ENCODE measurements around the gene GPR148. TPM values are rescaled to one million over a fixed set of nuclear protein-coding genes. Genes with fewer than 3 reads are reported as not detected.

The GPR148 gene
- total RNA-seq, 1 experiment from 2014 or later: not detected

- no TSS peak for BruUV-seq (replicated peaks)
- no peaks in the 10 kb centered on the region for H3K27me3 Mint-ChIP-seq (ENCODE audit: insufficient read depth, unreplicated experiment)
- DNase-seq: no peak
- Histone ChIP-seq H3K27me3 (replicated peaks; ENCODE audit: control insufficient read depth, insufficient read depth, low read length) (no peaks in the 10 kb centered on the region), H3K4me1 (peaks cover 14% of the 10 kb centered on the region), H3K9me3 (peaks cover 6% of the 10 kb centered on the region; the same call in 1 of the 2 replicates), H3K36me3 (ENCODE audit: control insufficient read depth, insufficient read depth, low read length) (no peaks in the 10 kb centered on the region), H3K4me3 (ENCODE audit: low read depth, low read length) (peak overlapping the region; percentile 40)
- POLR2A ChIA-PET: interaction anchor here (0.5 kb wide), 1 partner anchor 385 kb away, joined by 4 read pairs; no protein-coding TSS in a partner anchor
- intact Hi-C loops (cut with micrococcal nuclease; ENCODE audit: unreplicated experiment): loop anchor here (1.0 kb wide), 1 partner anchor 30 kb away; no protein-coding TSS in a partner anchor
- H3K27ac Mint-ChIP-seq (ENCODE audit: unreplicated experiment): peak overlapping the region; percentile 36
- TF ChIP-seq, protein P1, sequence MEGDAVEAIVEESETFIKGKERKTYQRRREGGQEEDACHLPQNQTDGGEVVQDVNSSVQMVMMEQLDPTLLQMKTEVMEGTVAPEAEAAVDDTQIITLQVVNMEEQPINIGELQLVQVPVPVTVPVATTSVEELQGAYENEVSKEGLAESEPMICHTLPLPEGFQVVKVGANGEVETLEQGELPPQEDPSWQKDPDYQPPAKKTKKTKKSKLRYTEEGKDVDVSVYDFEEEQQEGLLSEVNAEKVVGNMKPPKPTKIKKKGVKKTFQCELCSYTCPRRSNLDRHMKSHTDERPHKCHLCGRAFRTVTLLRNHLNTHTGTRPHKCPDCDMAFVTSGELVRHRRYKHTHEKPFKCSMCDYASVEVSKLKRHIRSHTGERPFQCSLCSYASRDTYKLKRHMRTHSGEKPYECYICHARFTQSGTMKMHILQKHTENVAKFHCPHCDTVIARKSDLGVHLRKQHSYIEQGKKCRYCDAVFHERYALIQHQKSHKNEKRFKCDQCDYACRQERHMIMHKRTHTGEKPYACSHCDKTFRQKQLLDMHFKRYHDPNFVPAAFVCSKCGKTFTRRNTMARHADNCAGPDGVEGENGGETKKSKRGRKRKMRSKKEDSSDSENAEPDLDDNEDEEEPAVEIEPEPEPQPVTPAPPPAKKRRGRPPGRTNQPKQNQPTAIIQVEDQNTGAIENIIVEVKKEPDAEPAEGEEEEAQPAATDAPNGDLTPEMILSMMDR (IDR thresholded peaks at IDR 0.05; ENCODE audit: insufficient read depth in 1 of 2, low read depth in 1 of 2, low read length in 1 of 2, severe bottlenecking in 1 of 2, unreplicated experiment in 1 of 2): no peak
- H3K4me1 Mint-ChIP-seq (ENCODE audit: low read depth, unreplicated experiment): no peaks in the 10 kb centered on the region
- H3K9me3 Mint-ChIP-seq (ENCODE audit: unreplicated experiment): peaks cover 9% of the 10 kb centered on the region
- no peaks in the 10 kb centered on the region for H3K36me3 Mint-ChIP-seq (ENCODE audit: insufficient read depth, unreplicated experiment)
- H3K4me3 Mint-ChIP-seq (ENCODE audit: unreplicated experiment): peak overlapping the region; percentile 72
- CTCF ChIA-PET: interaction anchor here (0.7 to 0.9 kb wide), 2 partner anchors 12 to 809 kb away, joined by 4 to 6 read pairs; no protein-coding TSS in a partner anchor
Measured at GRCh38 chr2:130726614-130727180, 2.2 kb upstream of the GPR148 start.

- peak; percentile 90 to 91 for DNase-seq
- ChIA-PET CTCF (interaction anchor here (0.7 to 0.9 kb wide), 2 partner anchors 11 to 810 kb away, joined by 4 to 6 read pairs; no protein-coding TSS in a partner anchor), POLR2A (interaction anchor here (0.5 kb wide), 1 partner anchor 384 kb away, joined by 4 read pairs; no protein-coding TSS in a partner anchor)
- Mint-ChIP-seq H3K4me1 (ENCODE audit: low read depth, unreplicated experiment) (no peaks in the 10 kb centered on the region), H3K27ac (ENCODE audit: unreplicated experiment) (peak overlapping the region; percentile 36), H3K36me3 (ENCODE audit: insufficient read depth, unreplicated experiment) (no peaks in the 10 kb centered on the region), H3K4me3 (ENCODE audit: unreplicated experiment) (peak overlapping the region; percentile 72), H3K9me3 (ENCODE audit: unreplicated experiment) (peaks cover 4% of the 10 kb centered on the region), H3K27me3 (ENCODE audit: insufficient read depth, unreplicated experiment) (no peaks in the 10 kb centered on the region)
- intact Hi-C loops (cut with micrococcal nuclease; ENCODE audit: unreplicated experiment): loop anchor here (1.0 kb wide), 1 partner anchor 29 kb away; no protein-coding TSS in a partner anchor
- H3K4me3 ChIP-seq (ENCODE audit: low read depth, low read length): peak overlapping the region; percentile 40
- TF ChIP-seq, protein P1 (IDR thresholded peaks at IDR 0.05; ENCODE audit: insufficient read depth in 1 of 2, low read depth in 1 of 2, low read length in 1 of 2, severe bottlenecking in 1 of 2, unreplicated experiment in 1 of 2): no peak
- peaks cover 14% of the 10 kb centered on the region for H3K4me1 ChIP-seq
- no peaks in the 10 kb centered on the region for H3K36me3 ChIP-seq (ENCODE audit: control insufficient read depth, insufficient read depth, low read length)
- no TSS peak for BruUV-seq (replicated peaks)
- no peaks in the 10 kb centered on the region for H3K9me3 ChIP-seq
- no peaks in the 10 kb centered on the region for H3K27me3 ChIP-seq (replicated peaks; ENCODE audit: control insufficient read depth, insufficient read depth, low read length)
Measured at GRCh38 chr2:130727286-130727924, 1.5 kb upstream of the GPR148 start.

DNA sequence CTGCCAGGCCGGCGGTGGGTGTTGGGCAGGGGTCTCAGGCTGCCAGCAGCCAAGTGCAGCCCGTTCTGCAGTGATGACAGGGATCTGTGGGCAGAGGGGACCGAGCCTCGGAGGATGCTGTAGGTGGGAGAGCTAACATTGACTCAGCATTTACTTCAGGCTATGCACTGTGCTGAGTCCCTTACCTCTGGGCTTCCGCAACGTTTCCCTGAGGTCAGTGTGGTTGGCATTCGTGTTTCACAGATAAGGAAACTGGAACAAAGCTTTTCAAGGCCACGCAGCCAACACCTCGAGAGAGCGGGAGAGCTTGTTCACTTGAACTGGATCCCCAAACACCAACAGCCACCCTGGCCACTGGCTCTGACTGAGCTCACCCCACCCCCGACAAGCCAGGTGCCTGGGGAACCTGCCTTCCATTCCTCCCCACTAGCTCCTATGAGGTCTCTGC, 839 bp upstream of the GPR148 start:
- no peaks in the 10 kb centered on the region for H3K9me3 ChIP-seq
- no peaks in the 10 kb centered on the region for H3K27me3 ChIP-seq (replicated peaks; ENCODE audit: control insufficient read depth, insufficient read depth, low read length)
- TF ChIP-seq, protein P1 (IDR thresholded peaks at IDR 0.05; ENCODE audit: insufficient read depth in 1 of 2, low read depth in 1 of 2, low read length in 1 of 2, severe bottlenecking in 1 of 2, unreplicated experiment in 1 of 2): no peak
- DNase-seq: peak; percentile 22 to 35
- no peaks in the 10 kb centered on the region for H3K36me3 Mint-ChIP-seq (ENCODE audit: insufficient read depth, unreplicated experiment)
- no peaks in the 10 kb centered on the region for H3K27me3 Mint-ChIP-seq (ENCODE audit: insufficient read depth, unreplicated experiment)
- BruUV-seq (replicated peaks): no TSS peak
- no peaks in the 10 kb centered on the region for H3K4me1 Mint-ChIP-seq (ENCODE audit: low read depth, unreplicated experiment)
- intact Hi-C loops (cut with micrococcal nuclease; ENCODE audit: unreplicated experiment): no loop called here
- H3K4me1 ChIP-seq: peaks cover 14% of the 10 kb centered on the region
- no peaks in the 10 kb centered on the region for H3K36me3 ChIP-seq (ENCODE audit: control insufficient read depth, insufficient read depth, low read length)
- no peaks in the 10 kb centered on the region for H3K9me3 Mint-ChIP-seq (ENCODE audit: unreplicated experiment)
- CTCF ChIA-PET: interaction anchor here (1.1 kb wide), 1 partner anchor 12 kb away, joined by 3 read pairs; no protein-coding TSS in a partner anchor
- H3K4me3 Mint-ChIP-seq (ENCODE audit: unreplicated experiment): peak overlapping the region; percentile 72
- peak overlapping the region; percentile 40 for H3K4me3 ChIP-seq (ENCODE audit: low read depth, low read length)
- H3K27ac Mint-ChIP-seq (ENCODE audit: unreplicated experiment): no peak overlapping the region
- POLR2A ChIA-PET: no interaction called here
